IMR-90 (cell line): ENCODE data around the gene LCAT. TPM values are rescaled to one million over a fixed set of nuclear protein-coding genes. Genes with fewer than 3 reads are reported as not detected.

Experiments used
- ATAC-seq: fragments of 200-7000 bp; cut with Tn5 transposase; 2 replicates; pipeline ENCODE4 v1.9.1; 2020; ENCODE audit warnings: low read depth, mild to moderate bottlenecking, moderate library complexity
- BruUV-seq: library from RNA; stranded (reverse); fragments of 400-500 nt; replicated peaks from 2 replicates; lab custom pipeline; 2021; lab: Mats Ljungman, UMichigan
- CTCF ChIA-PET: fragments of 300-600 bp; formaldehyde crosslinking; extraction: SDS; loops from one replicate; lab custom pipeline; 2021; ENCODE audit warnings: antibody characterized with exemption; lab: Yijun Ruan, JAX
- POLR2A ChIA-PET: fragments of 300-600 bp; sonication (Branson Sonifier 250); formaldehyde crosslinking; loops from one replicate; lab custom pipeline; 2022; ENCODE audit warnings: antibody characterized with exemption; ENCODE audit not compliant: unreplicated experiment; lab: Charles Lee
- DNase-seq: peaks from one replicate; pipeline ENCODE4 v3.0.0; 2013
- H2AFZ ChIP-seq: replicated peaks from 2 replicates; pipeline ENCODE3; 2013; ENCODE audit warnings: low read length, mild to moderate bottlenecking; ENCODE audit not compliant: poor library complexity
- H2AK5ac ChIP-seq: 2 replicates; pipeline ENCODE4 v1.6.1; 2013; ENCODE audit warnings: low read depth, low read length, inconsistent platforms
- H2AK9ac ChIP-seq: replicated peaks from 2 replicates; pipeline ENCODE3; 2013; ENCODE audit warnings: mild to moderate bottlenecking, low read depth, low read length, moderate library complexity; ENCODE audit not compliant: poor library complexity
- H2BK120ac ChIP-seq: 2 replicates; pipeline ENCODE4 v1.6.1; 2013; ENCODE audit warnings: low read depth, low read length, inconsistent platforms
- H2BK15ac ChIP-seq: 3 replicates; pipeline ENCODE4 v1.6.1; 2013; ENCODE audit warnings: low read depth, low read length, inconsistent platforms
- H2BK20ac ChIP-seq: 2 replicates; pipeline ENCODE4 v1.6.1; 2013; ENCODE audit warnings: low read depth, mild to moderate bottlenecking, inconsistent platforms, low read length, moderate library complexity
- H2BK5ac ChIP-seq: 2 replicates; pipeline ENCODE4 v1.6.1; 2013; ENCODE audit warnings: mild to moderate bottlenecking, low read depth, low read length, inconsistent platforms; ENCODE audit not compliant: poor library complexity, severe bottlenecking
- H3K14ac ChIP-seq: replicated peaks from 2 replicates; pipeline ENCODE4 v1.6.1; 2013; ENCODE audit warnings: low read depth, low read length, inconsistent platforms
- H3K18ac ChIP-seq: 2 replicates; pipeline ENCODE4 v1.6.1; 2013; ENCODE audit warnings: low read depth, low read length, control low read depth
- H3K23ac ChIP-seq: 2 replicates; pipeline ENCODE4 v1.6.1; 2013; ENCODE audit warnings: low read depth, low read length, inconsistent platforms
- H3K27ac ChIP-seq: 2 replicates; pipeline ENCODE4 v1.5.1; 2013; ENCODE audit warnings: mild to moderate bottlenecking, control low read depth, low read length; ENCODE audit not compliant: insufficient read depth
- H3K27me3 ChIP-seq: 2 replicates; pipeline ENCODE4 v1.6.1; 2013; ENCODE audit warnings: low read length; ENCODE audit not compliant: control insufficient read depth, insufficient read depth
- H3K36me3 ChIP-seq: 2 replicates; pipeline ENCODE4 v1.6.1; 2013; ENCODE audit warnings: low read length, mixed read lengths; ENCODE audit not compliant: control insufficient read depth, insufficient read depth
- H3K4ac ChIP-seq: 2 replicates; pipeline ENCODE4 v1.6.1; 2013; ENCODE audit warnings: low read depth, low read length, inconsistent platforms
- H3K4me1 ChIP-seq: 2 replicates; pipeline ENCODE4 v1.6.1; 2013; ENCODE audit warnings: low read length, mixed read lengths; ENCODE audit not compliant: control insufficient read depth, insufficient read depth
- H3K4me2 ChIP-seq: 2 replicates; pipeline ENCODE4 v1.6.1; 2013; ENCODE audit warnings: low read depth, mild to moderate bottlenecking, control low read depth, low read length, moderate library complexity
- H3K4me3 ChIP-seq: 2 replicates; pipeline ENCODE4 v1.5.1; 2013; ENCODE audit warnings: low read depth, mild to moderate bottlenecking, control low read depth, low read length, moderate library complexity; ENCODE audit not compliant: insufficient read depth
- H3K56ac ChIP-seq: 2 replicates; pipeline ENCODE4 v1.6.1; 2013; ENCODE audit warnings: low read length, inconsistent platforms; ENCODE audit not compliant: insufficient read depth; ENCODE audit errors: extremely low read depth
- H3K79me1 ChIP-seq, 2 experiments: 2 replicates each; pipeline ENCODE4 v1.6.1; 2013; ENCODE audit warnings: low read length in 2 of 2, inconsistent platforms in 1 of 2, low read depth in 1 of 2
- H3K9ac ChIP-seq: 2 replicates; pipeline ENCODE4 v1.6.1; 2013; ENCODE audit warnings: low read depth, low read length, control low read depth
- H3K9me1 ChIP-seq: 2 replicates; pipeline ENCODE4 v1.6.1; 2013; ENCODE audit warnings: low read length, inconsistent platforms; ENCODE audit not compliant: insufficient read depth
- H3K9me3 ChIP-seq: 2 replicates; pipeline ENCODE4 v1.6.1; 2013; ENCODE audit warnings: low read length; ENCODE audit not compliant: control insufficient read depth, insufficient read depth
- H4K20me1 ChIP-seq: 2 replicates; pipeline ENCODE4 v1.6.1; 2013; ENCODE audit warnings: low read length, inconsistent platforms; ENCODE audit not compliant: insufficient read depth
- H4K5ac ChIP-seq: 2 replicates; pipeline ENCODE4 v1.6.1; 2013; ENCODE audit warnings: mild to moderate bottlenecking, low read depth, low read length, control low read depth
- H4K8ac ChIP-seq, 2 experiments: 2 replicates each; pipeline ENCODE4 v1.6.1; 2013; ENCODE audit warnings: low read depth in 2 of 2, low read length in 2 of 2, control low read depth in 1 of 2, inconsistent platforms in 1 of 2
- H4K91ac ChIP-seq: 2 replicates; pipeline ENCODE4 v1.6.1; 2013; ENCODE audit warnings: low read depth, low read length, inconsistent platforms; ENCODE audit not compliant: insufficient read depth
- BHLHE40 ChIP-seq: fragments of 150-350 bp; IDR thresholded peaks from 2 replicates; pipeline ENCODE4 v1.6.1; 2016; ENCODE audit warnings: mild to moderate bottlenecking, low read depth, low read length
- CEBPB ChIP-seq: IDR thresholded peaks from 2 replicates; pipeline ENCODE4 v1.6.1; 2012; ENCODE audit warnings: low read depth, low read length, improper control_type of control experiment
- CHD1 ChIP-seq: IDR thresholded peaks from 2 replicates; pipeline ENCODE4 v1.6.1; 2012; ENCODE audit warnings: low read depth, low read length, improper control_type of control experiment
- CTCF ChIP-seq: conservative IDR thresholded peaks from 2 replicates; pipeline ENCODE4 v1.5.1; 2012; ENCODE audit warnings: mild to moderate bottlenecking, low read depth, low read length, improper control_type of control experiment
- FOS ChIP-seq: fragments of 150-350 bp; IDR thresholded peaks from 2 replicates; pipeline ENCODE4 v1.6.1; 2016; ENCODE audit warnings: low read depth, low read length
- MAFK ChIP-seq: IDR thresholded peaks from 2 replicates; pipeline ENCODE4 v1.6.1; 2012; ENCODE audit warnings: low read depth, low read length, improper control_type of control experiment
- MAZ ChIP-seq: IDR thresholded peaks from 2 replicates; pipeline ENCODE4 v1.6.1; 2012; ENCODE audit warnings: low read depth, mild to moderate bottlenecking, low read length, improper control_type of control experiment, moderate library complexity, borderline replicate concordance
- MXI1 ChIP-seq: IDR thresholded peaks from 2 replicates; pipeline ENCODE4 v1.6.1; 2012; ENCODE audit warnings: low read depth, mild to moderate bottlenecking, low read length, moderate library complexity, borderline replicate concordance
- NFE2L2 ChIP-seq: fragments of 150-350 bp; IDR thresholded peaks from 2 replicates; pipeline ENCODE4 v1.6.1; 2016; ENCODE audit warnings: low read depth, mild to moderate bottlenecking, low read length
- POLR2A ChIP-seq: IDR thresholded peaks from 2 replicates; pipeline ENCODE4 v1.6.1; 2012; ENCODE audit warnings: mild to moderate bottlenecking, low read depth, low read length
- RAD21 ChIP-seq: IDR thresholded peaks from 2 replicates; pipeline ENCODE4 v1.6.1; 2012; ENCODE audit warnings: low read length, improper control_type of control experiment
- RCOR1 ChIP-seq: IDR thresholded peaks from 2 replicates; pipeline ENCODE4 v1.6.1; 2012; ENCODE audit warnings: mild to moderate bottlenecking, low read length, improper control_type of control experiment; ENCODE audit not compliant: insufficient replicate concordance
- RFX5 ChIP-seq: IDR thresholded peaks from 2 replicates; pipeline ENCODE4 v1.8.0; 2012; ENCODE audit warnings: low read depth, mild to moderate bottlenecking, low read length, moderate library complexity
- SMC3 ChIP-seq: fragments of 150-350 bp; IDR thresholded peaks from 2 replicates; pipeline ENCODE4 v1.6.1; 2016; ENCODE audit warnings: low read depth, mild to moderate bottlenecking, antibody characterized with exemption, low read length, moderate library complexity
- WGBS, 2 experiments: methylation state at CpG; one replicate each; pipeline versions ENCODE4 v1.1.5 to v1.1.7; 2013; ENCODE audit warnings: missing lambda C conversion rate in 2 of 2; ENCODE audit not compliant: insufficient read length in 1 of 2; ENCODE audit errors: extremely low coverage in 2 of 2; 5-methylcytosine and 5-hydroxymethylcytosine counted together
- dilution Hi-C: fragments of 300-500 bp; cut with HindIII; formaldehyde crosslinking; loops from one replicate; pipeline ENCODE4 v1.14.3; 2018; ENCODE audit warnings: low sequenced_read_pairs; ENCODE audit not compliant: unreplicated experiment
- in situ Hi-C: fragments of 300-500 bp; cut with MboI; formaldehyde crosslinking; loops from 3 replicates; pipeline ENCODE4 v1.14.3; 2019; ENCODE audit warnings: low sequenced_read_pairs, inconsistent platforms, mixed read lengths
- intact Hi-C: fragments of 100-400 bp; cut with micrococcal nuclease; formaldehyde crosslinking; loops from 2 replicates; pipeline ENCODE4 v1.10.0; 2022
- polyA plus RNA-seq, 3 experiments: library from polyadenylated mRNA; depleted of rRNA; stranded (reverse); fragments of >200 nt; gene quantifications; 2 replicates each; pipeline ENCODE4 v1.2.3, GENCODE V29; 2012; ENCODE audit warnings: low replicate concordance in 1 of 3
- total RNA-seq: library from RNA; depleted of rRNA; stranded (reverse); fragments of >200 nt; gene quantifications from 2 replicates; pipeline ENCODE4 v1.2.3, GENCODE V29; 2012
- TF ChIP-seq, protein P1 (sequence below): fragments of 150-350 bp; IDR thresholded peaks from 2 replicates; pipeline ENCODE4 v1.6.1; 2016; ENCODE audit warnings: low read depth, mild to moderate bottlenecking, low read length, moderate library complexity, borderline replicate concordance
- TF ChIP-seq, protein P2 (sequence below): fragments of 150-350 bp; IDR thresholded peaks from 2 replicates; pipeline ENCODE4 v1.6.1; 2017; ENCODE audit warnings: mild to moderate bottlenecking, antibody characterized with exemption, low read length, low read depth

The LCAT gene
- total and polyA plus RNA-seq, 2 of the 4 experiments (the other 2 are of a cell fraction): 1.4 to 18.8 TPM

GRCh38 chr16:67992661-67993206 lies 48.8 kb upstream of the LCAT start:
- no peak overlapping the region for H3K23ac ChIP-seq
- H4K5ac ChIP-seq: no peak overlapping the region
- POLR2A ChIA-PET: no interaction called here
- no peak for ATAC-seq
- peak overlapping the region; percentile 31; the same call in 1 of the 2 replicates for H3K4me2 ChIP-seq
- H3K18ac ChIP-seq: no peak overlapping the region
- H3K4me1 ChIP-seq: peaks cover 4% of the 10 kb centered on the region; the same call in 1 of the 2 replicates
- H3K4me3 ChIP-seq: no peak overlapping the region
- intact Hi-C loops: loop anchor here (1.0 kb wide), 2 partner anchors 48 to 237 kb away; no protein-coding TSS in a partner anchor
- no peak for DNase-seq
- no peak overlapping the region for H3K14ac ChIP-seq
- 63% methylated on average over 6 of the region's 20 CpGs; no CpG with 5 or more reads in 1 of the 2 experiments for WGBS, 2 experiments
- H3K36me3 ChIP-seq: no peaks in the 10 kb centered on the region
- BruUV-seq: no TSS peak
- H2AFZ ChIP-seq: peak overlapping the region; percentile 94
- H3K9ac ChIP-seq: no peak overlapping the region
- H2AK9ac ChIP-seq: peak overlapping the region; percentile 94
- no peak overlapping the region for H4K8ac ChIP-seq
- H3K4ac ChIP-seq: no peak overlapping the region
- no peaks in the 10 kb centered on the region for H3K79me1 ChIP-seq
- CTCF ChIA-PET: no interaction called here
- H4K20me1 ChIP-seq: no peaks in the 10 kb centered on the region; the same call in 1 of the 2 replicates
- H3K9me1 ChIP-seq: no peaks in the 10 kb centered on the region; the same call in 1 of the 2 replicates
- no peak overlapping the region for H2BK5ac ChIP-seq
- H3K9me3 ChIP-seq: no peaks in the 10 kb centered on the region
- no peak overlapping the region for H3K27ac ChIP-seq
- no peak overlapping the region for H4K91ac ChIP-seq
- no peak overlapping the region for H2BK120ac ChIP-seq
- H2BK20ac ChIP-seq: no peak overlapping the region
- H2BK15ac ChIP-seq: no peak overlapping the region
- TF ChIP-seq, protein P1, sequence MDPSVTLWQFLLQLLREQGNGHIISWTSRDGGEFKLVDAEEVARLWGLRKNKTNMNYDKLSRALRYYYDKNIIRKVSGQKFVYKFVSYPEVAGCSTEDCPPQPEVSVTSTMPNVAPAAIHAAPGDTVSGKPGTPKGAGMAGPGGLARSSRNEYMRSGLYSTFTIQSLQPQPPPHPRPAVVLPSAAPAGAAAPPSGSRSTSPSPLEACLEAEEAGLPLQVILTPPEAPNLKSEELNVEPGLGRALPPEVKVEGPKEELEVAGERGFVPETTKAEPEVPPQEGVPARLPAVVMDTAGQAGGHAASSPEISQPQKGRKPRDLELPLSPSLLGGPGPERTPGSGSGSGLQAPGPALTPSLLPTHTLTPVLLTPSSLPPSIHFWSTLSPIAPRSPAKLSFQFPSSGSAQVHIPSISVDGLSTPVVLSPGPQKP: no peak
- TF ChIP-seq SMC3: no peak
- TF ChIP-seq RFX5: no peak
- no peak for TF ChIP-seq RCOR1
- TF ChIP-seq NFE2L2: no peak
- no peak for TF ChIP-seq POLR2A
- no peak for TF ChIP-seq RAD21
- no peak for TF ChIP-seq MAZ
- TF ChIP-seq MAFK: no peak
- TF ChIP-seq FOS: no peak
- TF ChIP-seq MXI1: no peak
- TF ChIP-seq BHLHE40: no peak
- TF ChIP-seq, protein P2, sequence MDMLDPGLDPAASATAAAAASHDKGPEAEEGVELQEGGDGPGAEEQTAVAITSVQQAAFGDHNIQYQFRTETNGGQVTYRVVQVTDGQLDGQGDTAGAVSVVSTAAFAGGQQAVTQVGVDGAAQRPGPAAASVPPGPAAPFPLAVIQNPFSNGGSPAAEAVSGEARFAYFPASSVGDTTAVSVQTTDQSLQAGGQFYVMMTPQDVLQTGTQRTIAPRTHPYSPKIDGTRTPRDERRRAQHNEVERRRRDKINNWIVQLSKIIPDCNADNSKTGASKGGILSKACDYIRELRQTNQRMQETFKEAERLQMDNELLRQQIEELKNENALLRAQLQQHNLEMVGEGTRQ: no peak
- no peak for TF ChIP-seq CHD1
- no peak for TF ChIP-seq CEBPB
- no peak for TF ChIP-seq CTCF
- H2AK5ac ChIP-seq: peak overlapping the region; percentile 14; the same call in 1 of the 2 replicates
- dilution Hi-C loops: no loop called here
- H3K56ac ChIP-seq: no peak overlapping the region
- in situ Hi-C loops: no loop called here
- peaks cover 5% of the 10 kb centered on the region; the same call in 1 of the 2 replicates for H3K27me3 ChIP-seq
